C4-2B (cell line): Measurements from ENCODE around the gene PPP2R2C.

Experiments
- CTCF ChIP-seq: fragments of 450-650 bp; conservative IDR thresholded peaks from 2 replicates; pipeline ENCODE4 v1.5.1; 2017; ENCODE audit warnings: mild to moderate bottlenecking
- ZFX ChIP-seq: fragments of 450-650 bp; IDR thresholded peaks from 2 replicates; pipeline ENCODE4 v1.6.1; 2017

GRCh38 chr4:6410664-6411063, 61.8 kb downstream of the PPP2R2C start:
- no peak for TF ChIP-seq CTCF
- TF ChIP-seq ZFX: no peak
